Measurements from ENCODE around the gene CLDND2.

DNA sequence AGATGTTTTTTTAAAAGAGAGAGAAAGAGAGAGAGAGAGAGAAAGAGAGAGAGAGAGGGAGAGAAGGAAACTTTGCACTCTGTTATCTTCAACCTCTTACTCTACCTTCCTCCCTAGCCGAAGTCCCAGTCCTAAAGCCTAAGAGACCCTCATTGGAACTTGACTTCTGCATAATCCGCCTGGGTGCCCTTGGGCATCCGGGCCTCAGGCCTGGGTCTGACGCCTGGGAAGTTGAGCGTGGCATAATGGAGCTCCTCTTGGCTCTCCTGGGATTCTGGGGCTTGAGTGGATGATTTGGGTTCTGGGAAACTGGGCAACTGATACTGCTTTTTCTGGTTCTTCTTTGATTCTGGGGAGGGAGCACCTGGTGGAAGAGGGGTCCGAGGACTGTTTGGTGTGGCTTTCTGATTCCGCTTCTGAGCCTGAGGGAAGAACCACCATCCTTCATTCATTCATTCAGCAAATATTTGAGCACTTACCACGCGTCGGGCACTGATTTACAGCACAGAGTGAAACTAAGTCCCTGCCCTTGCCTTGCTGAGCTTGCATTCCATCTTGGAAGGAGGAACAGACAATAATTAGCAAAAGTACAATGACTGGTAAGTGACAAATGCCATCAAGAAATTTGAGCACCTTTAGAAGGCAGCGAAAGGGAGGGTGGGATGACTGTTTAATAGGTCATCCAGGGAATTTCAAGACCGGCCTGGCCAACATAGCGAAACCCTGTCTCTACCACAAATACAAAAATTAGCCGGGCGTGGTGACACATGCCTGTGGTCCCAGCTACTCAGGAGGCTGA is 42.3 kb upstream of the CLDND2 start:
- TF ChIP-seq, protein P1, sequence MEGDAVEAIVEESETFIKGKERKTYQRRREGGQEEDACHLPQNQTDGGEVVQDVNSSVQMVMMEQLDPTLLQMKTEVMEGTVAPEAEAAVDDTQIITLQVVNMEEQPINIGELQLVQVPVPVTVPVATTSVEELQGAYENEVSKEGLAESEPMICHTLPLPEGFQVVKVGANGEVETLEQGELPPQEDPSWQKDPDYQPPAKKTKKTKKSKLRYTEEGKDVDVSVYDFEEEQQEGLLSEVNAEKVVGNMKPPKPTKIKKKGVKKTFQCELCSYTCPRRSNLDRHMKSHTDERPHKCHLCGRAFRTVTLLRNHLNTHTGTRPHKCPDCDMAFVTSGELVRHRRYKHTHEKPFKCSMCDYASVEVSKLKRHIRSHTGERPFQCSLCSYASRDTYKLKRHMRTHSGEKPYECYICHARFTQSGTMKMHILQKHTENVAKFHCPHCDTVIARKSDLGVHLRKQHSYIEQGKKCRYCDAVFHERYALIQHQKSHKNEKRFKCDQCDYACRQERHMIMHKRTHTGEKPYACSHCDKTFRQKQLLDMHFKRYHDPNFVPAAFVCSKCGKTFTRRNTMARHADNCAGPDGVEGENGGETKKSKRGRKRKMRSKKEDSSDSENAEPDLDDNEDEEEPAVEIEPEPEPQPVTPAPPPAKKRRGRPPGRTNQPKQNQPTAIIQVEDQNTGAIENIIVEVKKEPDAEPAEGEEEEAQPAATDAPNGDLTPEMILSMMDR (IDR thresholded peaks at IDR 0.05; ENCODE audit: insufficient read depth, low read depth, low read length) = no peak
- no peak for TF ChIP-seq EZH2 (IDR thresholded peaks at IDR 0.05; ENCODE audit: insufficient read depth, low read length)

Measured in astrocyte (in vitro differentiated cells and primary cell).